ENCODE results near the gene CLTC.

CLTC gene

DNA sequence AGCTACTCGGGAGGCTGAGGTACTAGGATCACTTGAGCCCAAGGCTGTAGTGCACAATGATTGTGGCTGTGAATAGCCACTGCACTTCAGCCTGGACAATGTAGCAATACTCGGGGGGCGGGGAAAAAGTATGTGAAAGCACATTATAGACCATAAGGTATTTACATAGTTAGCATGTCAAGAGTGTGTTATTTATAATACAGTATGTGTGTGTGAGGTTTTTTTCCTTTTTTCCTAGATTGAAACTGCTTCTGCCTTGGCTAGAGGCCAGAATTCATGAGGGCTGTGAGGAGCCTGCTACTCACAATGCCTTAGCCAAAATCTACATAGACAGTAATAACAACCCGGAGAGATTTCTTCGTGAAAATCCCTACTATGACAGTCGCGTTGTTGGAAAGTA, 57.0 kb downstream of the CLTC start:
- no peak for TF ChIP-seq CTCF (IDR thresholded peaks at IDR 0.05; ENCODE audit: unreplicated experiment in 3 of 3)
- peaks cover 64% of the 10 kb centered on the region for H3K36me3 Mint-ChIP-seq (ENCODE audit: low read depth)

GRCh38 chr17:59678918-59679317, 59.2 kb downstream of the CLTC start:
- H3K4me1 Mint-ChIP-seq, result no peaks in the 10 kb centered on the region
- no peak for TF ChIP-seq CTCF (IDR thresholded peaks at IDR 0.05; ENCODE audit: unreplicated experiment in 3 of 3)
- H3K9me3 Mint-ChIP-seq, result no peaks in the 10 kb centered on the region
- H3K4me3 Mint-ChIP-seq, result no peak overlapping the region
- no peaks in the 10 kb centered on the region for H3K27me3 Mint-ChIP-seq (ENCODE audit: low read depth)
- no peak overlapping the region for H3K27ac Mint-ChIP-seq
- H3K36me3 Mint-ChIP-seq (ENCODE audit: low read depth), result peaks cover 74% of the 10 kb centered on the region

More for the DNA sequence above, 57.0 kb downstream of the CLTC start:
- Mint-ChIP-seq H3K9me3 (no peaks in the 10 kb centered on the region), H3K4me3 (no peak overlapping the region), H3K4me1 (no peaks in the 10 kb centered on the region), H3K27me3 (ENCODE audit: low read depth) (no peaks in the 10 kb centered on the region), H3K27ac (no peak overlapping the region)

DNA sequence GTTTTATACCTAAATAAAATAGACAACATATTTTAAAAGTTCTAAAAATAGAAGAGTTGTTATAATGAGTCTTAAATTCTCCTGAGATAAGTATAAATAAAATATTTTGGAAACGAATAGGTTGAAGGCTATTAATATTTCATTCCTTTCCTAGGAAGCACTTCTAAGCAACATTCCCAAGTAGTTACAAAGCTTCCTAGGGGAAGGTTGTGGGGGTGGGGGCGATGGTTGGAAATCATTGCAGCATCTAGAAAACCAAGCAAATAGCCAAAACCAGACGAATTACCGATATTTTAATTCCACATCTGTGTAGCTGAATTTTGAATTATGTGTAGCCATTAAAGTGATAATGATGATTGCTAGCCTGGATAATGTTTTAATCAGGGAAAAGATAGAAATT, 60.6 kb downstream of the CLTC start:
- no peaks in the 10 kb centered on the region for H3K4me1 Mint-ChIP-seq
- no peak overlapping the region for H3K27ac Mint-ChIP-seq
- no peak overlapping the region for H3K4me3 Mint-ChIP-seq
- TF ChIP-seq CTCF (IDR thresholded peaks at IDR 0.05; ENCODE audit: unreplicated experiment in 3 of 3), result no peak
- peaks cover 71% of the 10 kb centered on the region for H3K36me3 Mint-ChIP-seq (ENCODE audit: low read depth)
- no peaks in the 10 kb centered on the region for H3K9me3 Mint-ChIP-seq
- H3K27me3 Mint-ChIP-seq (ENCODE audit: low read depth), result no peaks in the 10 kb centered on the region

- TF ChIP-seq CTCF (IDR thresholded peaks at IDR 0.05; ENCODE audit: unreplicated experiment in 3 of 3), result no peak
- no peak overlapping the region for H3K27ac Mint-ChIP-seq
- H3K4me3 Mint-ChIP-seq, result no peak overlapping the region
- no peaks in the 10 kb centered on the region for H3K27me3 Mint-ChIP-seq (ENCODE audit: low read depth)
- H3K36me3 Mint-ChIP-seq (ENCODE audit: low read depth), result peaks cover 62% of the 10 kb centered on the region
- H3K9me3 Mint-ChIP-seq, result no peaks in the 10 kb centered on the region
- H3K4me1 Mint-ChIP-seq, result no peaks in the 10 kb centered on the region
These were observed 63.6 kb downstream of the CLTC start for GRCh38 chr17:59683283-59683682.

DNA sequence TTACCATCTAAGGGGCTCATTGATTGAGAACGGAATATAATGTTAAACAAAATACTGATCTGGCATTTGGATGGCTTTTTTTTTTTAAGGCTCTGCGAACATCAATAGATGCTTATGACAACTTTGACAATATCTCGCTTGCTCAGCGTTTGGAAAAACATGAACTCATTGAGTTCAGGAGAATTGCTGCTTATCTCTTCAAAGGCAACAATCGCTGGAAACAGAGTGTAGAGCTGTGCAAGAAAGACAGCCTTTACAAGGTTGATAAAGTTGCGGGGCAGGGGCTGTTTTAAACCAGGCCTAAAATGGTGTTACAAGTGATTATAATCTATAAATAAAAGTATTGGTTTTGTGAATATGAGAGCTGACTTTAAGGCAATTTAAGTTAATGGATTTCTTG, 65.3 kb downstream of the CLTC start:
- no peak for TF ChIP-seq CTCF (IDR thresholded peaks at IDR 0.05; ENCODE audit: unreplicated experiment in 3 of 3)
- H3K4me3 Mint-ChIP-seq, result no peak overlapping the region
- H3K9me3 Mint-ChIP-seq, result no peaks in the 10 kb centered on the region
- no peaks in the 10 kb centered on the region for H3K4me1 Mint-ChIP-seq
- no peak overlapping the region for H3K27ac Mint-ChIP-seq
- no peaks in the 10 kb centered on the region for H3K27me3 Mint-ChIP-seq (ENCODE audit: low read depth)
- peaks cover 72% of the 10 kb centered on the region for H3K36me3 Mint-ChIP-seq (ENCODE audit: low read depth)

DNA sequence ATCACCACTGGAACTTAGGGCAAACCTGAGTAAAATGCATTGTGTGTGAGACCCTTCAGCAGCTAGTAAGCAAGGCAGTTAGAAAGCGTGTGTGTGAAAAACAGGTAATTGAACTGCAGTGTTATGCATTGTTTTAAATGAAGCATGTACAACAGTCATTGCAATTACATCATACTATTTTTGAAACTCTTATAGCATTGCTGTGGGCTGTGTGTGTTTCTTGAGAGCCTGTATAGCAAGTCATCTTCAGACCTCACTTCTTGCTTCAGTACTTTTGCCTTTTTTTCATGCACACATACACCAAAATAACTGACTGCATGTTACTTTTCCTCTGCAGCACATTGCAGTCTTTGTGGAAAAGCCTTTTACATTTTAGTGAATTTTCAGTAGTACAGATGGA, 68.3 kb downstream of the CLTC start:
- Mint-ChIP-seq H3K36me3 (ENCODE audit: low read depth) (peaks cover 76% of the 10 kb centered on the region), H3K4me3 (no peak overlapping the region), H3K9me3 (no peaks in the 10 kb centered on the region), H3K27ac (no peak overlapping the region), H3K4me1 (no peaks in the 10 kb centered on the region), H3K27me3 (ENCODE audit: low read depth) (no peaks in the 10 kb centered on the region)
- TF ChIP-seq CTCF (IDR thresholded peaks at IDR 0.05; ENCODE audit: unreplicated experiment in 3 of 3), result no peak
